22Rv1 (cell line): ENCODE measurements around the gene SEC16A.

ENCODE experiments used
- ZFX ChIP-seq: fragments of 450-650 bp; IDR thresholded peaks from 2 replicates; pipeline ENCODE4 v1.6.1; 2017; ENCODE audit warnings: antibody characterized with exemption, borderline replicate concordance
- TF ChIP-seq, protein P1 (sequence below): fragments of 450-650 bp; IDR thresholded peaks from 2 replicates; pipeline ENCODE4 v1.5.1; 2017; ENCODE audit warnings: mild to moderate bottlenecking

DNA sequence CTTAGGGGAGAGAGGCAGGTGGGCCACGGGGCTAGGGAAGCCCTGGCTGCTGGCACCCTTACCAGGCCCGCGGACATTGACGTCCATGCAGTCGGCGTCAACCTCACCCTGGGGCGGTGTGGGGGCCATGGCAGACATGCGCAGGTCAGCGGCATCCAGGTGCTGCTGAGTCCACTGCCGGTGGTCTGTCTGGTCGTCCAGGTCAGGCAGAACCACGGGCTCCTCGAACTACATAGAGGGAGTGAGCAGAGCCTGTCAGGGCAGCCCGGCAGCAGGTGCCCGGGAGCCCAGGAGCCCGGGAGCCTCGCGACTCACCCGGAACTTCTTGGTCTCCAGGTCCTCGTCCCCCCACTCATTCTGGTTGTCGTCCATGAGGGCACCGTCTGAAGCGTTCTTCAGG lies 18.8 kb upstream of the SEC16A start:
- TF ChIP-seq, protein P1, sequence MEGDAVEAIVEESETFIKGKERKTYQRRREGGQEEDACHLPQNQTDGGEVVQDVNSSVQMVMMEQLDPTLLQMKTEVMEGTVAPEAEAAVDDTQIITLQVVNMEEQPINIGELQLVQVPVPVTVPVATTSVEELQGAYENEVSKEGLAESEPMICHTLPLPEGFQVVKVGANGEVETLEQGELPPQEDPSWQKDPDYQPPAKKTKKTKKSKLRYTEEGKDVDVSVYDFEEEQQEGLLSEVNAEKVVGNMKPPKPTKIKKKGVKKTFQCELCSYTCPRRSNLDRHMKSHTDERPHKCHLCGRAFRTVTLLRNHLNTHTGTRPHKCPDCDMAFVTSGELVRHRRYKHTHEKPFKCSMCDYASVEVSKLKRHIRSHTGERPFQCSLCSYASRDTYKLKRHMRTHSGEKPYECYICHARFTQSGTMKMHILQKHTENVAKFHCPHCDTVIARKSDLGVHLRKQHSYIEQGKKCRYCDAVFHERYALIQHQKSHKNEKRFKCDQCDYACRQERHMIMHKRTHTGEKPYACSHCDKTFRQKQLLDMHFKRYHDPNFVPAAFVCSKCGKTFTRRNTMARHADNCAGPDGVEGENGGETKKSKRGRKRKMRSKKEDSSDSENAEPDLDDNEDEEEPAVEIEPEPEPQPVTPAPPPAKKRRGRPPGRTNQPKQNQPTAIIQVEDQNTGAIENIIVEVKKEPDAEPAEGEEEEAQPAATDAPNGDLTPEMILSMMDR: no peak
- no peak for TF ChIP-seq ZFX
